GM13976 (cell line): ENCODE data around the gene SLC7A14.

ENCODE experiments used
- DNase-seq: peaks from one replicate; pipeline ENCODE4 v3.0.0; 2012; ENCODE audit warnings: low spot score
- in situ Hi-C: fragments of 300-500 bp; cut with MboI; formaldehyde crosslinking; loops from one replicate; pipeline ENCODE4 v1.12.0; 2022; ENCODE audit warnings: low sequenced_read_pairs, mixed read lengths, inconsistent platforms; ENCODE audit not compliant: unreplicated experiment
- TF ChIP-seq, protein P1 (sequence below): IDR thresholded peaks from 2 replicates; pipeline ENCODE4 v1.5.1; 2012; ENCODE audit warnings: borderline replicate concordance, mild to moderate bottlenecking; ENCODE audit not compliant: insufficient read depth; ENCODE audit errors: extremely low read depth, missing control alignments, control extremely low read depth

The SLC7A14 gene

DNA sequence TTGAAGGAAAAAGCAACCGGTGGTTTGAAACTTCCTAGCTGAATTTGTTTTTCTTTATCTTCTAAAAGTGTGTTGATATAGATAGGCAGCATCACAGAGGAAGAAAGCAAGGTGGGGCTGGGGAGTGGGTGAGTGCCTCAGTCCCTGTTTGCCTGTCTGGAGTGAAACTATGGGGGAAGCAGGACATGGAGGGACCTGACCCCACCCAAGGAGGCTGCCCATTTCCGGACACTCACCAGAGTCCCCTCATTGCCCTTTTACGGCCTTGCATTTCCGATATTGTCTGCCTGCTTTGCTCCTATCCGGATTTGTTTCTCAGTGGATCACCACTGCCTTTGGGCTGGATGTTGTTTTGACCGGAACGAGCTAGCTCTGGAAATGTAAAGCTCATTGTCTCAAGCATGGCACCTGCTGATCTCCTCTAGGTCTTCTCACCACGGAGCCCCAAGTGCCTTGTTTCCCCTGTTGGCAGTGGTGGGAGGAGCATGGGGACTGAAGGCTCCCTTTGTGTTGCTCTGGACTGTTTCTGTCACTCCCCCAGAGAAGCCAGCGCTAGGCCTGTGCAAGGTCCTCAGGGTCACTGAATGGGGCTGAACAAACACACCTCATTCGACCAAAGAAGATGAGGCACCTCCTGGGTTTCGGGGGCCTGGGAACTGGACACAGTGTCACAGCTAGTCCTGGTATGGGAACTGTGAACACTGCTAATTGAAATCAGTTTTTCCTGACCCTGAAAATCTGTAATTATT lies 160.2 kb downstream of the SLC7A14 start:
- in situ Hi-C loops, result no loop called here
- no peak for DNase-seq
- TF ChIP-seq, protein P1, sequence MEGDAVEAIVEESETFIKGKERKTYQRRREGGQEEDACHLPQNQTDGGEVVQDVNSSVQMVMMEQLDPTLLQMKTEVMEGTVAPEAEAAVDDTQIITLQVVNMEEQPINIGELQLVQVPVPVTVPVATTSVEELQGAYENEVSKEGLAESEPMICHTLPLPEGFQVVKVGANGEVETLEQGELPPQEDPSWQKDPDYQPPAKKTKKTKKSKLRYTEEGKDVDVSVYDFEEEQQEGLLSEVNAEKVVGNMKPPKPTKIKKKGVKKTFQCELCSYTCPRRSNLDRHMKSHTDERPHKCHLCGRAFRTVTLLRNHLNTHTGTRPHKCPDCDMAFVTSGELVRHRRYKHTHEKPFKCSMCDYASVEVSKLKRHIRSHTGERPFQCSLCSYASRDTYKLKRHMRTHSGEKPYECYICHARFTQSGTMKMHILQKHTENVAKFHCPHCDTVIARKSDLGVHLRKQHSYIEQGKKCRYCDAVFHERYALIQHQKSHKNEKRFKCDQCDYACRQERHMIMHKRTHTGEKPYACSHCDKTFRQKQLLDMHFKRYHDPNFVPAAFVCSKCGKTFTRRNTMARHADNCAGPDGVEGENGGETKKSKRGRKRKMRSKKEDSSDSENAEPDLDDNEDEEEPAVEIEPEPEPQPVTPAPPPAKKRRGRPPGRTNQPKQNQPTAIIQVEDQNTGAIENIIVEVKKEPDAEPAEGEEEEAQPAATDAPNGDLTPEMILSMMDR, result no peak

DNA sequence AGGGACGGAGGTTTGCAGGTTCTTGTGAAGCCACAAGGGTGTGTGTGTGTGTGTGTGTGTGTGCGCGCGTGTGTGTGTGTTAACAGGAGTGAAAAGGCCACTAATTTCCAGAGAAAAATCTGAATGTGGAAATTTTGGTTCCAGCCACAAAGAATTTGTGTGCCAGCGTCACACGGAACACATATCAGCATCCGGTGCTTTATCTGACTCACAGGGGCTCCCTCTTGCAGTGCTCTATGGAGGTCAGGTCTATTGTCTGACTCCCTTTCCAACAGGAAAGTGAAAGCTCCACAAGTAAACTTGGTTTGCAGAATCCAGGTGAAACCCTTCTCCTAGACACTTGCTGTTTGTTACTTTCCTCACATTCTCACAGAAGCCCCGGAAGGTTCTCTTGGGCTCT lies 161.0 kb downstream of the SLC7A14 start:
- in situ Hi-C loops, result no loop called here
- TF ChIP-seq, protein P1, result no peak
- DNase-seq, result no peak

DNA sequence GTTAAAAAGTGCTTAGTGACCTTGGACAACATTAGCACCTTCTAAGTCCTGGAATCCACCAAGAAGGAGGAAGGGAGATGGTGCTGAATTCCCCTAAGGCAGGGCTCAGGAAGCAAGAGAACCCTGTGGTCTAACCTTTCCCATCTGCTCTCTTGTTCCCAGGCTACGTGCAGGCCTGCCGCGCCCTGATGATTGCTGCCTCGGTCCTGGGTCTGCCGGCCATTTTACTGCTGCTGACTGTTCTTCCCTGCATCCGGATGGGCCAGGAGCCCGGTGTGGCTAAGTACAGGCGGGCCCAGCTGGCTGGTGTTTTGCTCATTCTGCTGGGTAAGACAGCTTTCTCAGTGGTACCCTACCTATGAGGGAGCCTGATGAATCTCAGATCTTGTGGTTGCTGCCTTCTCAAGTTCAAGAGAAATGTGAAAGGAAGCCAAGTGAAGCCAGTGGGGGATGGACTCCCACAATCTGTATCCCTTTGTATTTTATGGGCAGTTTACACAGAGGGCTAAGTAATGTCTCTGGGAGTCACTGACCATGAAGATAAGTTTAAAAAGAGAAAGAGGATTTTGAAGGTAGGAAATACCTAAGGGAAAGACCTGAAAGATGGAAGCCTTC lies 162.8 kb downstream of the SLC7A14 start:
- in situ Hi-C loops, result no loop called here
- TF ChIP-seq, protein P1, result no peak
- DNase-seq, result no peak

DNA sequence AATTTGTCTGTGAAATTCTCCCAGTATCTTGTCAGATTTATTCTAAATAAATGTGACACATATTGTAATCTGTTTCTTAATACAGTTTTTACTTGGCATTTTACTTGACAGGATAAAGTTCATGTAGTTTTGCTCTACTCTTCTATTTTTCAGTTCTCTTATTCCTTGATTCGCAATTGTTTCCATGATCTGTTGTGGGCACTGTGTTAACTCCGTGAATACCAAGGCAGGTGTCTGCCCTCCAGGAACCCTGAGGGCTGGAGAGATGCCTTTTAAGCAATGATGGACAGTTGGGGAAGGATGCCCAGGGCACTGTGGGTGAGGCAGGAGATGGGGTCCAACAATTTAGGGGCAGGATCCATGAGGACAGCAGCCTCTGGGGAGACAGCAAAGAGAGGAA lies 164.1 kb downstream of the SLC7A14 start:
- TF ChIP-seq, protein P1, result no peak
- in situ Hi-C loops, result no loop called here
- no peak for DNase-seq

DNA sequence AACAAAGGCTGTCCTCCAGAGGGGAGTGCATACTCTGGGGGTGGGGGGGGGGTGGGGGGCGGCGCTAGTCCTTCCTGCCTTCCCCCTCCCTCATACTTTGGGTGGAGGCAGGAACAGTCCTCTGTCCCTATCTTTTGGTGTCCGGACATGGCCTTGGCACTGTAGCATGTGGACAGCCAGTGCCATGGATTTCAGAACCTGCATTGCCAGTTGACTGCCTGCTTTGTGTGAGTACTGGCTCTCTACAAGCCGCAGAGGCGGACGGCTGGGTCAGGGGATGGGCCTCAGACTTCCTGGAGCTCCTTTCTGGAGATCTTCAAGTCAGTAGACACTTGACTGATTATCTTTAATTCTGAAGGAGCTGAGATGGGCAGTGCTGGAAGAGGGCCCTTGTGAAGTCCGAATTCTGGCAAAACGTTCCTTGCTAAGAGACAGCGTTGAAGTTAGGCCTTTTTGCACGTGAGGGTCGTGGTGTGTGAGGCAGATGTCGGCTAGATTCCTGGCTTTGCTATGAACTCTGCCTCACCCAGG lies 164.7 kb downstream of the SLC7A14 start:
- TF ChIP-seq, protein P1, result no peak
- in situ Hi-C loops, result no loop called here
- DNase-seq, result no peak

DNA sequence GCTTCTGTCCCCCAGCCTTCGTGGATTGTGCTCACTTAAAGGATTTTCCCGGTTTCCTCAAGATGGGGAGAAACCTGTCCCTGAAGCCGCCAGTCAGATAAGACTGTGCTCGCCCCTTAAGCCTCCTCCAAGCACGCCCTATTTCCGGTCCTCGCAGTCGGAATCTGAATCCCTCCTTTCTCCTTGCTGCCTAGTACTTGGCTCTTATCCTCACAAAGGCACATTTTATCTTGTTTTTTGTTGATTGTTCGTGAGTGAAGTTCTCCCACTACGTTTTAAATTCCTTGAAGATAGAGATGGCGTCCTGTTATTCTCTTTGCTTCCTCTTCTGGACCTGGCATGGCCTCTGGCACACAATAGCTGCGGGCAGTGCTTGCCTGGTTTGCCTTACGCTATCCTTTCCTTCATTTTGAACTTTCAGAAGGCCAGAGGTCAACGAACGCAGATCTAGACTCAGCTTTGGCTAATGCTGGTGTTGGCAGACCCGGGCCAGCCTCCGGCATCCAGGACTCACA lies 165.5 kb downstream of the SLC7A14 start:
- DNase-seq, result no peak
- in situ Hi-C loops, result no loop called here
- TF ChIP-seq, protein P1, result no peak
